Muscle layer of colon (tissue), 2 donors: Measurements from ENCODE around the gene PRR35.

Source experiments
- H3K27ac ChIP-seq: one replicate; pipeline ENCODE4 v1.7.0; 2013; ENCODE audit warnings: low read depth, mild to moderate bottlenecking, low read length, moderate library complexity
- H3K27me3 ChIP-seq, 2 donors: one replicate each; pipeline ENCODE4 v1.7.0; 2013; ENCODE audit warnings: low read length in 2 of 2, mild to moderate bottlenecking in 2 of 2; ENCODE audit not compliant: insufficient read depth in 2 of 2, control insufficient read depth in 1 of 2
- H3K36me3 ChIP-seq: one replicate; pipeline ENCODE4 v1.7.0; 2013; ENCODE audit warnings: mild to moderate bottlenecking, low read length; ENCODE audit not compliant: insufficient read depth
- H3K4me1 ChIP-seq: one replicate; pipeline ENCODE4 v1.7.0; 2013; ENCODE audit warnings: mild to moderate bottlenecking, low read length; ENCODE audit not compliant: insufficient read depth
- H3K4me3 ChIP-seq, 2 donors: one replicate each; pipeline ENCODE4 v1.7.0; 2013; ENCODE audit warnings: low read length in 2 of 2, low read depth in 1 of 2, mild to moderate bottlenecking in 1 of 2, moderate library complexity in 1 of 2
- H3K9ac ChIP-seq: one replicate; pipeline ENCODE4 v1.7.0; 2013; ENCODE audit warnings: low read length
- H3K9me3 ChIP-seq: one replicate; pipeline ENCODE4 v1.7.0; 2013; ENCODE audit warnings: mild to moderate bottlenecking, low read length
- donor health status: abdominal sarcoma.
- donor health status: Adenocarcinoma of cecum.

The PRR35 gene

DNA sequence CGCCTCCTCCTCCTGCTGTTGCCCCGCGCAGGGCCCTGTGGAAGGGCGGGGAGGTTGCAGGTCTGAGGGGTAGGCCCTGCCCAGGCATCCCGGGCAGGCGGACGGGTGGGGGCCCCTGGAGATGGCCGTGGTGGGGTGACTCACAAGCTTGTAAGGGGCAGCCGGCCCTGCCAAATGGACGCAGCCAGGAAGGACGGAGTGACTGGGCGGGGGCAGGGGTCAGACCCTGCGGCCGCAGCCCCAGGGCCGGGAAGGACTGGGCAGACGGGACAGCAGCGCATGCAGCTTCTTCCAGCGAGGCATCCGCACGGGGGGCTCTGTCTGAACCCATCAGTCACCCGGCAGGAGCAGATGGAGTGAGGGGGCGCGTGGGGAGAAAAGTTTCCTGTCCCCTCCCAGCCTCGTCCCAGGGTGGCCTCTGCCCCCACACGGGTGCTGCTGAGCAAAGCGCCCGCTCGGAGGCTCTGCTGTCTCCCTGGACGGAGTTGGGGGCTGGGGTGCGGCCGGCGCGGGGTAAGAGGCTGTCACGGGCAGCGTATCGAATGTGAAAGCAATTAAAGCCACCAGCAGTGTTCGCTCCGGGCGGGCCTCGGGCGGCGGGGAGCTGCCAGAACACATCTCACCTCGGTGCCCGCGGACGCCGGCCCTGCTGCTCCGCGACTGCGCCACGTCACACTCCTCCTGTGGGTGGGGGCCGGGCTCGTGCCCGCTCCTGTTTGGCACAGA lies 5.4 kb upstream of the PRR35 start:
- no peak overlapping the region for H3K27ac ChIP-seq
- H3K27me3 ChIP-seq: peaks cover 0 to 14% of the 10 kb centered on the region in 2 donors
- no peak overlapping the region for H3K4me3 ChIP-seq
- no peaks in the 10 kb centered on the region for H3K9me3 ChIP-seq
- H3K9ac ChIP-seq: no peak overlapping the region
- H3K4me1 ChIP-seq: no peaks in the 10 kb centered on the region
- no peaks in the 10 kb centered on the region for H3K36me3 ChIP-seq

DNA sequence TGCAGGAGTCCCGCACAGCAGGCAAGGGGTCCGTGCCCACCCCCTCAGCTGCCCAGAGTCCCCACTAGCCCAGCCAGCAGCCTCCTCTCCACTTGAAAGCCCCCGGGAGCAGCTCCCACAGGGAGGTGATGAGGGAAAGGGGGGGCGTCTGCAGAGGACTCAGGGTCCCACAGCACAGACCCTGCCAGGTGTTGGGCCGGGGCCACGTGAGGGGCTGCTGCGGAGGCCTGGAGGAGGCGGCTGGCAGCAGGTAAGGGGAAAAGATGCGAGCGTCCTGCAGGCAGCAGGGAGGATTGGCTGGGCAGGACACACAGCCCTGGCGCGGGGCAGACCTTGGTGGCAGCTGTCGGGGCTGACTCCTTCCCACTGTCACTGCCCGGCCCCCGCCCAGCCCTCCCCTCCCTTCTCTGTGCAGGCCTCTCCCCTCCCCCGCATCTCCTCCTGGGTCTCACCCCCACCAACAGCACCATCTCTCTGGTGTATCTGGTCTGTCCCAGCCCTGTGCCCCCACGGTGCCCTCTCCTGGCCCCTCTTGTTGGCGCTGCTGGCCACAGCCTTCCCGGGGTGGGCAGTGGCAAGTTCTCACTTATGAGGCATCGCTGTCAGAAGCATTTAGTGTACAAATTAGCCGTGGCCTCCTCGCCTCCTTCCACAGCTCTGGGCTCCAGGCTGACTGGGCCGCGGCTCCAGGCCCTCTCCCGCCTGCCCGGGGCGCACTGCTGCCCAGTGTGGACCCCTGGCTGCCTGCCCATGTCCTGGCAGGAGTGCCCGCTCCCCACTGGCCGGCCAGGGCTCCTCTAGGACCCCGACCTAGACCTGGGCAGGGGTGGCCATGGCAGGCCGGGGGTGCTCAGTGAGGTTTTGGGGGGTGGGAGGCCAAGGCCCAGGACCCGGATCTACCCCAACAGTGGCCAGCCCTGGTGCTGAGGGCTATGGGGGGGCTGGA lies 4.4 kb upstream of the PRR35 start:
- H3K36me3 ChIP-seq: no peaks in the 10 kb centered on the region
- H3K4me1 ChIP-seq: no peaks in the 10 kb centered on the region
- H3K9me3 ChIP-seq: no peaks in the 10 kb centered on the region
- peaks cover 0 to 18% of the 10 kb centered on the region in 2 donors for H3K27me3 ChIP-seq
- H3K27ac ChIP-seq: no peak overlapping the region
- H3K4me3 ChIP-seq: no peak overlapping the region
- no peak overlapping the region for H3K9ac ChIP-seq

DNA sequence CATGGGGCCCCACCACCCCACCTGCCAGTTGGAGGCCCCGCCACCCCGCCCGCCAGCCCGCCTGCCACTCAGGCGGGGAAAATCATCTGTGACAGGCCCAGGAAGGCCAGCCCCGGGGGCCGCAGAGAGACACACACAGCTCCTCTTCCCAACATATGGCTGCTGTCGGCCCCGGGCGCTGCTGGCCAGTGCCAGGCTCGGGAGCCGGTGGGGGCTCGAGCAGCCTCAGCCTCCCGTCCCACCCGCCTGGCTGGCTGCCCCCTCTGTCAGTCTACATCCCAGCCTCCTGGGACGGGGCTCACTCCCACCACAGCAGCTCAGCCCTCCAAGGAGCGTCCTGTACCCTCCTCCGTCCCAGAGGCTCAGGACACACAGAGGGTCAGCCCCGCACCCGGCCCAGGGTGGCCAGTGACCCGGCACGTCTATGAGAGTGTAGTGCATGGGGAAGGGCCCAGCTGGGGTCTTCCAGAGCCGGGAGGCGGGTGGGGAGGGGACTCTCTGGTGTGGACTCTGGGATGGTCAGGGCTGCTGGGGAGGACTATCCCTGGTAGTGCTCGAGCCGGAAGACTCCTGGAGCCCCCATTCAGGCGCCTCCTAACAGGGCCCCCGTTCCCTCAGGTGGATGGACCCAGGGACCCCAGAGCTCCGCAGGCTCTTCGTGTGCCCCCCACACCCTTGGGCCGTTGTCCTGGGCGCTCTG lies 3.6 kb upstream of the PRR35 start:
- H3K4me1 ChIP-seq: no peaks in the 10 kb centered on the region

DNA sequence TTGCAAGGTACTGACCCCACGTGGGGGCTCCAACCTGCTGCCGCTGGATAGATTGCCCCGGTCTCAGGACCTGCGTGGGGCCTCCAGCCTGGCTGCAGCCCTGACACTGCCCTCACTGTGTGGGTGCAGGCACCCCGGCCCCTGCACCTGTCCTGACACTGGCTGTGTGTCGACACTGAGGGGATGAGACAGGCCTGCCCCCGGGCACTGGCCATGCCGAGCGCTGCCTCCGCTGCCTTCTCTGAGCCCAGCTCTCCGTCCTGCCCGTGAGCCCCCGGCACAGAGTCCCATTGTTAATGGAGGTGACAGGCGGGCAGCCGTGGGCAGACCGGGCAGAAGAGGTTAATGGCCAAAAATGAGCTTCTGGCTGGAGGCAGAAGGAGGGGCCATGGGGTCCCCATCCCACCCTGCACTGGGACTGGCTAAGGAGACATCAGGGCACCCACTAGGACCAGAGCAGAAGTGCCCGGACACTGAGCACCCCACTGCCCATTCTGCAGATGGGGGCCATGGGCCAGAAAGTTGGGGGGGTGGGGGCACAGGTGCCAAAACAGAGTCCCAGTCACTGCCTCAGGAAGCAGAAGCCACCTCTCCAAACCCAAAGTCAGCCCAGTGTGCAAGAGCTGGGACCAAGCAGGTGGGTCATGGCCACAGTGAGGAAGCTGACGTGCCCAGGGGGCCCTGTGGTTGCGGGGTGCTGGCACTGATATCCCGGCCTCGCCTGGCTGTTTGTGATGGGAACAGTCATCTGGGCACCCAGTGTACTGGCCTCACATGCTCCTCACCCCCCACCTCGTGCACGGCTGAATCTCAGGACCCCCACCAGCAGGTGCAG lies 2.5 kb upstream of the PRR35 start:
- H3K9me3 ChIP-seq: no peaks in the 10 kb centered on the region
- no peak overlapping the region for H3K27ac ChIP-seq
- H3K27me3 ChIP-seq: peaks cover 0 to 34% of the 10 kb centered on the region in 2 donors

More for the DNA sequence above, 3.6 kb upstream of the PRR35 start:
- Histone ChIP-seq H3K27me3 (peaks cover 0 to 26% of the 10 kb centered on the region in 2 donors), H3K27ac (no peak overlapping the region), H3K4me3 (no peak overlapping the region), H3K36me3 (no peaks in the 10 kb centered on the region), H3K9ac (no peak overlapping the region), H3K9me3 (no peaks in the 10 kb centered on the region)

DNA sequence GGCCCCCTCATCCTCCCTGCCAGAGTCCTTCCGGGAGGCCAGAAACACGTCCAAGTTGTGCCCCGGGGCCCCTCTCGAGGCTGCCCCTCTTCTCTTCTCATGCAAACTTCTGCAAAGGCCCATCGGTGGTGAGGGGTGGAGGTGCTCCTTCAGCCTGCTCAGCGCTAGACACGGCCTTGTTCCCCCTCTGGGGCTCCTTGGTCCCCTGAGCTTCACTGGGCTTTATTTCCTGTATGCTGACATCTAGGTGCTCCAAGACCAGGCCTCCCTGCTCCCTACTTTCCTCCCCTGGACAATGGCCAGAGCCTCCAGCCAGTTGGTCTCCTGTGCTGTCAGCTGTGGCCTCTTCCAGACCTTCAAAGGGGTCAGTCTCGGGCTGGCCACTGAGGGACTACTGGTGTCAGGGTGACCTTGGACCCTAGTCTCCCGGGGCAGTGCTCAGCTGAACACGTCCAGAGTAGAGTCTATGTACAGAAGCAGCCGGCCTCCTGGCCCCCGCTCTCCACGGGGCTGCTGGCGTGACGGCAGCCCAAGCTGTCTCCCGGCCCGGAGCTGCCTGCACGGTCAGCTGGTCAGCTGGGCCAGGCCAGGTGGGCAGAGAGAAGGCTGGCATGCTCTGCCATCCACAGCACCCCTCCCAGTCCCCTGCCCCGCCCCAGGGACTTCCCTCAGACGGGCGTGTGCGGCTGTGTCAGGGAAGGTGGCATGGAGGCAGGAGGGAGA lies 1.7 kb upstream of the PRR35 start:
- H3K36me3 ChIP-seq: no peaks in the 10 kb centered on the region
- no peak overlapping the region for H3K9ac ChIP-seq
- no peak overlapping the region for H3K4me3 ChIP-seq
- H3K27ac ChIP-seq: no peak overlapping the region
- peaks cover 0 to 37% of the 10 kb centered on the region in 2 donors for H3K27me3 ChIP-seq
- H3K9me3 ChIP-seq: no peaks in the 10 kb centered on the region
- H3K4me1 ChIP-seq: no peaks in the 10 kb centered on the region

More for the DNA sequence above, 2.5 kb upstream of the PRR35 start:
- H3K9ac ChIP-seq: no peak overlapping the region
- no peaks in the 10 kb centered on the region for H3K4me1 ChIP-seq
- no peaks in the 10 kb centered on the region for H3K36me3 ChIP-seq
- H3K4me3 ChIP-seq: no peak overlapping the region

DNA sequence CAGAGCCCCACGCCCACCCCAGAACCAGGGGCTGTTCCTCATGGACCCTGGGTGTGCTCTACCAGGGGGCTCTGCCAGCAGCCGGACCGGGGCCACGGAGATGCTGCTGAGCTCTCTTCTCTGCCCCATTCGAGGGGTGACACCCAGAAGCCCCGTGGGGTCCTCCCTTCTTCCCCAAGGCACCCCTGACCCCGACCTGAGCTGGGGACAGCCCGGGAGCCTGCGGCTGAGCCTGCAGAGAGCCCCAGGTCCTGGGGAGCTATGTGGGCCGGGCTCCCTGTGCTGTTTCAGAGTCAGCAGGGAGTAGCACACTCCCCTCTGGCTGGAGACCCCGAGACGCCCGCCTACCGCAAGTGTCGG lies 1.2 kb upstream of the PRR35 start:
- Histone ChIP-seq H3K27ac (no peak overlapping the region), H3K27me3 (peaks cover 0 to 40% of the 10 kb centered on the region in 2 donors), H3K4me3 (no peak overlapping the region)

DNA sequence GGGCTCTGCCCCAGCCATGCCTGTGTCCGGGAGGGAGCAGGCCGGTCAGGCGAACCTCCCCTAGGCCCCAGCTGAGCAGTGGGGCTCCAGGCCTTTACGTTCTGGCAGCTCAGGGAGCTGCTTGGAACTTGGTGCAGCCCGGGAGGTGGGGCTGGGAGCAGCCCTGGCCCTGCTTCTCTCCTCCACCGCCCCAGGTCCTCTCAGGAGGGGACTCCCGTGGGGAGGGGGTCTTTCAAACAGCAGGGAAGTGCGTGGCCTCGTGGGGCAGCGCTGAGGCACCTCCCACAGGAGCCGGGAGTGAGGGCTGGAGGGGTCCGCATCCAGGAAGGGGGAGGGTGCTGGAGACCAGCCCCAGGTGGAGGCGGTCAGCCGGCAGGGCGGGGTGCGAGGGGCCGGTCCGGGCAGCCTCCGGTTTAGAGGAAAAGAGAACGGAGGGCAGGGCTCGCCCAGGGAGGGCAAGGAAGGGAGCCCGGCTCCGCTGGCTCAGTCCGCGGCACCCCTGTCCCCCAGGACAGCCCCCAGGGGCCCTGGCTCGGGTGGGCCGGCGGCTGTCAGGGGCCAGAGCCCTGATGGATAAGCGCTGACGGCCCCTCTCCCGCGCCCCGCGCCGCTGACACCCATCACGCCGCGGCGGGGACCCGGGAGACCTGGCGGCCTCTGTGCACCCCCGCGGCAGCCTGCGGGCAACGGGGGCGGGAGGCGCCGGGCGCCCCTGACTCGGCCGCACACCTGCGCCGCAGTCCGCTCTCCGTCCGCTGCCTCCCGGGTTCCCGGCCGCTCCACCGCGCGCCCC lies 587 bp upstream of the PRR35 start:
- H3K27ac ChIP-seq: no peak overlapping the region
- H3K4me1 ChIP-seq: no peaks in the 10 kb centered on the region
- no peaks in the 10 kb centered on the region for H3K36me3 ChIP-seq
- H3K9ac ChIP-seq: no peak overlapping the region
- H3K4me3 ChIP-seq: no peak overlapping the region
- peaks cover 0 to 40% of the 10 kb centered on the region in 2 donors for H3K27me3 ChIP-seq
- no peaks in the 10 kb centered on the region for H3K9me3 ChIP-seq

More for the DNA sequence above, 1.2 kb upstream of the PRR35 start:
- Histone ChIP-seq H3K4me1 (no peaks in the 10 kb centered on the region), H3K9ac (no peak overlapping the region), H3K9me3 (no peaks in the 10 kb centered on the region), H3K36me3 (no peaks in the 10 kb centered on the region)

DNA sequence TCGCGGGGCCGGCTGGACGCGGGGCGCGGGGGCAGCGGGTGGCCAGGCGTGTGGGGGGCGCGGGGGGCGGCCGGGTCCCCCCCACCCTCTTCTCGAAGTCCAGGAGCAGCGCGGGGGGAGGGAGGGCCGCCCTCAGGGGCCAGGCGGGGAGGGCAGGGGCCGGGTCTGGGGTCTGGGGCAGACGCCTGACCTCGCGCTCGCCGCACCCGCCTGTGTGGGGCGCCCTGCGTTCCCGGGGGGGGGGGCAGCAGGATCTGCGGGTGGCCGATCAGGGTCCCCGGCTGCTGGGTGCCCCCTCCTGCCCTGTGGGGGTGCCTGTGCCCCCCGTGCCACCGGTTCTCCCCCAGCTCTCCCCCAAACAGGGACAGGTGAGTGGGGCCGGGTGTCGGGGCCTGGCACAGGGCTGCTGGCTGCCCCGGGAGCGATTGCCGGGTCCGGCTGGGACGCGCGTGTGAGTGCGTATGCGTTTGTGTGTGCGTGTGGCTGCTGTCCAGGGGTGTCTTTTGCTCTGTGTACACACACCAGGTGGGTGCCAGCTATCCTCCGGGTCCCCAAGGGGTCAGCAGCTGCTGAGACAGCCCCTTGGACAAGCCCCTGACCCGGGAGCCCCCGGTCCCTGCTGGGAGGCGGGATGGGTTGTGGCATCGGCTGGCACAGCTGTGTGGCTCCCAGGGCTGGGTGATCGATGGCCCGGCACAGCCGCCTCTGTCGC lies 663 bp downstream of the PRR35 start:
- Histone ChIP-seq H3K27me3 (peaks cover 0 to 40% of the 10 kb centered on the region in 2 donors), H3K4me1 (peaks cover 6% of the 10 kb centered on the region), H3K9me3 (no peaks in the 10 kb centered on the region), H3K27ac (no peak overlapping the region), H3K4me3 (no peak overlapping the region), H3K9ac (no peak overlapping the region), H3K36me3 (no peaks in the 10 kb centered on the region)

DNA sequence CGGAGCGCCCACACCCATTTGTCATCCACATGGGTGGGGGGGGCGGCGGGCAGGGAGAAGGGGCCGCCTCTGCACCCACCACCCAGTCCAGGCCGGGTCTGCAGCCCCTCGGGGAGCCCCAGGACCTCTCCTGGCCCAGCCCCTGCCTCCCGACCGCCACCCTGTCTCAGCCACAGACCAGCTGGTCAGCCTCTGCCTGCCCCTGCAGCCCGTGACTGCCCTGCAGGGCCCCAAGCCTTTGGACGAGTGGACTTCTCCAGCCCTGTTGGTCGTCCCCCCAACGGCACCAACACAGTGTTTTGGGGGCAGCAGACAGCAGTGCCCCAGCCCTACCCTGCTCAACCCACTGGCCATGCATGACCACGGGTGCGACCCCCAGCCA lies 1.2 kb downstream of the PRR35 start:
- Histone ChIP-seq H3K4me1 (peaks cover 11% of the 10 kb centered on the region), H3K36me3 (no peaks in the 10 kb centered on the region), H3K27ac (no peak overlapping the region), H3K4me3 (no peak overlapping the region), H3K9me3 (no peaks in the 10 kb centered on the region), H3K27me3 (peaks cover 0 to 40% of the 10 kb centered on the region in 2 donors), H3K9ac (no peak overlapping the region)
